ENCODE results near the gene PMP22.

The PMP22 gene

DNA sequence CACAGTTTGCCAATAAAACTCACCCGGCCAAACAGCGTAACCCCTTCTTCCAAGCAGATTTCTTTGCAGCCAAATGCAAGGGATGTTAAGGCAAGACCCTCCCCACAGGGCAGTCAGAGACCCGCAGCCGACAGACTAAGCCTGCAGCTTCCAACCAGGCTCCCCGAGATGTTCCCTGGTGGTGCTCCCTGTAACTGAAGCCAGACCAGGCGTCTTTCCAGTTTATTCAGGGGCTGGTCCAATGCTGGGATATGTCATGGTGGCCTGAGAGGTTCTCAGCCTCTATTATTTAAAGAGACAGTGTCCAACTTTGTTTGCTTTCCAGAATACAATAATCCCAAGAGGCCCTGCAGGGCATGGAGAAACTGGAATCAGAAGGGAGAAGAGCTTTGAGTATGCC lies at the start of gene PMP22:
Gene PMP22 (minus strand): TSS at position 196 of the 400 bp plus-strand sequence. CDS start 4,599 bp downstream, outside the sequence.
- DNase-seq: no peak

DNA sequence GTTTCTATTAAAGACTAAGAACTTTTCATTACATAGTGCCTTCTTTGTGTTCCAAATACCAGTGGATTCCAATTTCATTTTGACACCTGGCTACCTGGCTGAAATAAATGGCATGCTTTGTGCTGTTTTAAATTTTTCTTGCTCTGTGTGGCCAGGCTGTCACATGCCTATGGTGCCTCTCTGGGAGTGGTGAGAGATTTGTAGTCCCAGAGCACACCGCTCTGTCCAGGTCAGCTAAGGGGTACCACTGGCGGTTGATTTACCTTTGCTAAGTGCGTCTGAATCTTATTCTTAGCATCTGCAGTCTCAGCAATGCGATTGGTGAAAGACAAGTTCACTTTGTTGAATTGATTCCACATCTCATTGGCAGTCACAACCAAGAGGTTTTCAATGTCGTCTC lies 46.9 kb upstream of the PMP22 start:
- DNase-seq: no peak

DNA sequence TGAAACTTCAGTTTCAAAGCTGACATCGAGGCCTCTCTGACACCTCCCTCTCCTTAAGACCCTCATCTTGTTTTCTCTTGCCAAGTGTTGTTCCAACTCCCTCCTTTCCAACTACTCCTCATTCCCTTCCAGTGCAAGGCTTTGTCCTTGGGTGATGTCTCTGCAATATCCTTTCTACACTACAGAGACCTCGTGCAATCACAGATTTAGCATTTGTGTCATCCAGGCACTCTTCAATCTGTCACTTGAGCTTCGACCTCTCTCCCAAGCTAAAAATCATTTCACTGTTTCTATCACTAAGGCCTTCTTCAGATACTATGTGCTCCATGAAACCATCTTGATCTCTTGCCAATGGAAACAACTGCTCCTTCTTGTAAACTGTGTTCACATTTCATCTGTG lies 44.7 kb upstream of the PMP22 start:
- DNase-seq: no peak

DNA sequence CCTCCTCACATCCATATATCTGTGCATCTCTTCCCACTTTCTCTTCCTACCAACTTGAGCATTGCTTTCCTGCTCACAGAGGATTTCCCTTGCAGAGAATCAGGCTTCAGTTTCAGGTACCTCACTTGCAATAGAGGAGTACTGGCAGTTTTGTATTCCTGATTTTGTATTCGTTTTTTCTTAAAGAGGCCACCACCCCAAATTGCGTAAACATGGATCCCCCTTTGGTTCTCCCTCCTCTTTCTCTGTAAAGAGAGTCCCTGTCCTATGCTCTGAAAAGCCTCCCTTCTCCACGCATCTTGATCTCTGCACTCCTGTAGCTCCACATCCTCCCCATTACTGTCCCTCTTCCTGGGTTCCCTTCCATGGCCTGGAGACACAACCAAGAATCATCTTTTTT lies 44.1 kb upstream of the PMP22 start:
- no peak for DNase-seq

DNA sequence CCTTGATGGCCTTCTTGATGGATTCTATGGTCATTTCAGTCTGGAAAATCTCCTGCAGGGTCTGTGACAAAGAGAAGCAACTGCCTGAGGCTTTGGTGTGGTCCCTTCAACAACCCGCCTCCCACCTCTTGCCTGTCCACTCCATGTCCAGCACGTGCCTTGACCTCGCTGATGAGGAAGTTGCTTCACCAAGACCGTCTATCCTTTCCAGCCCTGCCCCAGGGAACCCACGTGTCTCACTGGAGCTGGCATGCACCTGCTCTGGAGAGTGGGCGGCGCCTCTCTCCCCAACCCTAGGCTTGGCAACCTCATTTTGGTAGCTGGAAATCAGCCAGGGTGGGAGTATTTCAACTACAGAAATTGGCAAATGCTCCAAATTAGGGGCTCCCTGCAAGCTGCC lies 43.6 kb upstream of the PMP22 start:
- DNase-seq: no peak

DNA sequence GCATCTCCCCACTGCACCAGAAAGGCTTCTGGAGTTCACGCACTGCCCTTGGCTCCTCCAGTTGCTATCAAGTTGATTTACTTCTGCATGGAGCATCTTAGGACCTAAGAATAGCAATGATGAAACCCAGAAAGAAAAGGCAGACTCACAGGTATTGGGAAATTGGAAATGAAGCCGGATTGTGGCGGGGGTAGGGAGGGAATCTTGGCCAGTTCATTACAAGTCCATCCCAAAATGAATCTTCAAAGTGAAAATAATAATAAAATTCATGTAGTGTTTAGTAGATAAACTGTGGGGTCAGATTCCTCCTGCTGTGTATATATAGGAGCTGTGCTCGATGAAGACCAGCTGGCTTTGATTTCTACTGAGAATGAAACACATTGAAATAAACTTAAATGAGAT lies 42.6 kb upstream of the PMP22 start:
- no peak for DNase-seq

DNA sequence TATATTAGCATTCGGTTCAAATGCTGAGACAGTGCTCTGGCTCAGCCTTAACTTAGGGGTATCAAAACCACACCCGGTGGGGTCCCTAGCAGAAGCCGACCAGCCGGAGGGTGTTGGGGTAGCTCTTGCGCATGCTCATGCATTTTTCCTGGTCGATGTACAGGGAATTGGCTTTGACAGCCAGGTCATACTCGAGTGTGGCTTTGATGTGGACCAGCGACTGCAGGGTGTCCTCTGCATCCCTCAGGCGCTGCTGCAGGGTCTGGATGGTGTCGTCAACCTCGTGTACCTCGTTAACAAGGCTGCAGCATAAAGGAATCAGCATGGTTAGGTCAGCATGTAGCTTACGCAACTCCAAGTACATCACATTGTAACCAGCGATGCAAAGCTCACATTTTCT lies 38.7 kb upstream of the PMP22 start:
- no peak for DNase-seq

DNA sequence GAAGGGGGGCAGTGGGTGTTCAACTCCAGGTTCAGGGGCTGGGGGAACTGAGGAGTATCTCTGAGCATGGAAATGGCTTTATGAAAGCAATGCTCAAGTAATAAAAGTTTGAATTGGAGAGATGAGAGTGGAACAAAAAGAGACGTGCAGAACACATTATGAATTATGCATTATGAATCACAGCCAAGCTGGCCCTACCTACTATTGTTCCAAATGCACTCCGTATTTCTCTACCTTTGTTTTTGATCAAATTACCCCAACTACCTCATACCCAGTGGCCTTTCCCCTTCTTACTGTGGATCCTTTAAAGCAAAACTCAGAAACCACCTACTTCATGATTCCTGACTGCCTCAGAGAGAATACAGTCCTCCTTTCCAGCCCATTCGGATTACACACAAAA lies 38.1 kb upstream of the PMP22 start:
- DNase-seq: no peak

DNA sequence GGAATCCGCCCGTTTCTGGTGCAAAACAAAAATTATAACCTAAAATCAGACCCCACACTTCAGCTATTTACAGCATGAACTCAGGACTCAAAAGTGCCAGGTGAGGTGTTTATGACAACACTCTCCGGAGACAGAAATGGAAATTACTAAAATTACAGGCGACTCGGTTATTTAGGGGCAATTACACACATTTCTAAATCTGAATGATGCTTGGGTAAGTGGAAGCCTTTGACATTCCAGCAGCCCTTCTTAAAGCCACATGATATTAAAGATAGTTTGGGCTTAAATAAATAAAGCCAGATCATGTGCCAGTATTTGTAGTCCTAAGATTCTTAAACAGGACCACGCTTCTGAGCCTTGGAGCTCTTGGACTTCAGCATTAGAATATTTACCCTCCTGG lies 36.7 kb upstream of the PMP22 start:
- no peak for DNase-seq

DNA sequence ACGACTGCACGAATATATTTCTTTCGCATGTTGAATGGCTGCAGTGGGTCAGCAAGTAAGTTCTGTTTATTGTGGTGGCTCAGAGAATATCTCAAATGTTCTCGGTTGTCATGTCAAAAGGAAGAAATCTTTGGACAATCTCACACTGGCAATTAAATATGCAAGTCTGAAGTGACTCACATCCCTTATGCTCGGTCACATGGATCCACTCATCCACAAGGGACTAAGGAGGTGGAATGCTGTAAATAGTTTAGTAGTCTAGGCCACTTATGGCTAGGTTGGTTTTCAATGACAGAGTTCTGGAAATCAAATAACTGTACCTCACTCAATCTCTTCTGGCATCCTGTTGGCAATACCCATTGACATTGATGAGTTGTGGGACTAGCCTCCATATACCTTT lies 33.0 kb upstream of the PMP22 start:
- DNase-seq: no peak

DNA sequence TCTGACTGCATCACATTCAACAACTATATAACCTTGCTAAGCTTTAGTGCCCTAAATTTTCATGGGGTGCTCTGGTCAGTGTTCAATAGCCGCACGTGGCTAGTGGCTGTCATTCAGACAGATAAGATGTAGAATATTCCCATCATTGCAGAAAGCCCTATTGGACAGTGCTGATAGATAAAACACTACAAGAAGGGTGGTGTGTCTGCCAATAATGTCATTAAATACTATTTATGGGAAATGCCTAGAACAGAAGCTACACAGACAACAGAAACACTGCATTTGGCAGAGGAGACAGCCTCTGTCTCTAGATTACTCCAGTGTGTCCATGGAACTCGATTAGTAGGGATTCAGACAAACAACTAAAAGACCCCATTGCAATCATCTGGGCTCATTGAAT lies 28.4 kb upstream of the PMP22 start:
- DNase-seq: no peak

DNA sequence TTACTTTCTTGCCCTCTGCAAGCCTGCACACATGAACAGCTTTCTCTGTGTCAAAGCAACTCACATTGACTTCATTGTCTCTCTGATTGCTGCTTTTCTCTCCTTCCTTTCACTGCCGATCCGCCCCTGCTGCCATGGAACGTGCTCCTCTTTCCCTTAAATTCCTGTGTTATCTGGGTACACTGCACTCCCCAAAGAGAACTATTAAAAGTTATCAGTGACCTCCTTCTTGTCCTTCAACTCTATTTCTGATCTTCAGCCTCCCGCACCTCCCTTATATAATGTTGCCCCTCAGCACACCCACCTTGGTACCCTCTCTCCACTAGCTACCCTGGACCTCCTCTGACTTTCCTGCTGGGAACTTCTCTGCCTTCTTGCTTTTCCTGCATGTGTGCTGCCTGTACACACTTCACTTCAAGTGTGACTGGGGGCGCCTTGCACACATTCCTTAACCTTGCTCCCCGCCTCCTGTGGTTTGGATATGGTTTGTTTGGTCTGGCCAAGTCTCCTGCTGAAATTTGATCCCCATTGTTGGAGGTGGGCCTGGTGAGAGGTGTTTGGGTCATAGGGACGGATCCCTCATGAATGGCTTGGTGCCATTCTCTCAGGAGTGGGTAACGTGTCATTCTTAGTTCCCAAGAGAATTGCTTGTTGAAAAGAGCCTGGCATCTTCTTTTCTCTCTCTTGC lies 26.7 kb upstream of the PMP22 start:
- DNase-seq: no peak

DNA sequence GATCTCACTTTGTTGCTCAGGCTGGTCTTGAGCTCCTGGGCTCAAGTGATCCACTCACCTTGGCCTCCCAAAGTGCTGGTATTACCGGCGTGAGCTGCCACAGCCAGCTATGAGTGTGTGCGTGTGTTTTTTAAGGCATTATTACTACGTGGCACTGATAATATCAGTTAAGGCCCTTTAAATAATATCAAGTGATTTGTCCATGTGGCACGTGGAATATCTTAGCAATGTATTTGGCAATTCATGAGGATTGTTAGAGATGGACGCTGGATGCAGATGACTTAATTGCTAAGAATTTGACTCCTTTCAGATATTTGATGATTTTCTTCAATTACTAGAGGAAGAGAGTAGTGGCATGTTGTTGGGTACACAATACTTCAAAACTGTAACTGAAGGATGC lies 25.5 kb upstream of the PMP22 start:
- no peak for DNase-seq

DNA sequence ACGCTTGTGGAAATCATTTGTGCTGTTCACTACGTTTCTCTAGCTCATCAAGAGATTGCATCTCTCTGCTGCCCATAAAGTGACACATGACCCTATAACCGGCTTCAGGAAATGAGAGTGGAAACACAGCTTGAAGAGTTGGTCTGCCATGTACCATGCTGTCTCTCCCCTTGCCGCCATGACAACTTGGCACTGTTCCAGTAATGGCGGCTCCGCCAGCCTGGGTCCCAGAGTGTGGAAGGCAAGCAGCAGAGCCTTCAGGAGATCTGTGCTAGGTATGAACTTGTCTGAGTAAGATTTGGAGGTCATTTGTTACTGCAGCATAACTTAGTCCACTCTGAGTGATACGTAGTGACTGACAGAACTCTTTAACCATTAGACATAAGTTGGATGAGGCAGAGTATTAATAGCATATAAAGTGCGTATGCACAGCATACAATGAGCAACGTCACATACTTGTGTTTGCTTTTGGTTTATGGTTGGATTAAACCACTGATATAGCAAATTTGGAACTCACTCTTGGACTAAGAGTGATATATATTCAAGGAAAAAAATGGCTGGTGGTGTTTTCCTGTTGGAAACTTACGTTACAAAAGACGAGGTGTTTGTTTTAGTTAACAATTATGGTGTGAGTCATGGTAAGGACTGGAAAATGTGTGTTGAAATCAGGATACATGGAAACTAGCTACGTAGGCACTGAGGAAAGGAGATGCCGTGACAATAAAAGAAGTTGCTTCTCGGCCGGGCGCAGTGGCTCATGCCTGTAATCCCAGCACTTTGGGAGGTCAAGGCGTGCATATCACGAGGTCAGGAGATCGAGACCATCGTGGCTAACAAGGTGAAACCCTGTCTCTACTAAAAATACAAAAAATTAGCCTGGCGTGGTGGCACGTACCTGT lies 24.4 kb upstream of the PMP22 start:
- DNase-seq: no peak

DNA sequence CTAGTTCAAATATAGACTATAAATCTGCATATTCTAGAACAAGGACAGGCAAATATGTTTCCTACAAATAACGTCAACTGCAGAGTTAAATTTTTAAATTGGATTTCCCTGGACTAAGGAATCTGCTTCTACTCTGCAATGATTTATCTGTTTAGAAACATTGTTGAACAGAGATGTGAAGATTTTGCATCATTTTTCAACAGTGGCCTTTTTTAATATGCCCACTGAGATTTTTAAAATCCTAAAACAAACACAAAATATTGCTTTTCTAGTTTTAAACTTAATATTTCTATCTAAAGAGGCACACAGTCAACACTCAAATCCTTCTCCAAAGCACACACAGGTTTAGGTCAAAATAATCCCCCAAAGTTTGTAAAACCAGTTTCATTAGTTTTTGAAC lies 23.7 kb upstream of the PMP22 start:
- no peak for DNase-seq

DNA sequence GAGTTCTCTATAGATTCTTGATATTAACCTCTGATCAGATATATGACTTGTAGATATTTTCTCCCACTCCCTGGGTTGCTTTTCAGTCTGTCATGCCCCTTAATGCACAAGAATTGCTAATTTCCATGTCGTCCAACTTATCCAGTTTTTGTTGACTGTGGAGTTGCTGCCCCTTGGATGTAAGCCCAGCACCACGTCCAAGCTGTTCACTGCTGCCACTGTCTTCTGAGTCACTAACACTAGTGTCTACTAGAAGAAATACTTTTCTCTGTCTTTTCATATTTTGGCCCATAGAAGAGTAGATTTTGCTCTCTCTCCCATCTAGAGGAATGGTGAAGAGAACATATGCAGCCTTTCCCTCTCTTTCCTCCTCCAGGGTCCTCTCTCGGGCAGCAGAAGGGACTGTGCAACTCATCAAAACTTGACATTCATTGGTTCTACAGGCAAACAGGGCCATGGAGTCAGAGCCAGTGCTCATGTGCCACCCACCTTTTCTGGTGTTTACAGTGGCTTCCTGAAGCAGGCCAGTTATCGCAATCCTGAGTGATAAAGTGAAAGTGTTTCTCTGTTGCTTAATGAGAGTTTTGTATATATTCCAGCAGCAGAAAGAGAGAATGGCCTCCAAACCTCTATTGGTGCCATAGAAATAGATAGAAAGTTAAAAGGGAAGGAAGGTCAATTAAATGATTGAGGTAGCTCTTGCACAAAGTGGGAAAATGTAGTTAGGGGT lies 22.6 kb upstream of the PMP22 start:
- DNase-seq: no peak

DNA sequence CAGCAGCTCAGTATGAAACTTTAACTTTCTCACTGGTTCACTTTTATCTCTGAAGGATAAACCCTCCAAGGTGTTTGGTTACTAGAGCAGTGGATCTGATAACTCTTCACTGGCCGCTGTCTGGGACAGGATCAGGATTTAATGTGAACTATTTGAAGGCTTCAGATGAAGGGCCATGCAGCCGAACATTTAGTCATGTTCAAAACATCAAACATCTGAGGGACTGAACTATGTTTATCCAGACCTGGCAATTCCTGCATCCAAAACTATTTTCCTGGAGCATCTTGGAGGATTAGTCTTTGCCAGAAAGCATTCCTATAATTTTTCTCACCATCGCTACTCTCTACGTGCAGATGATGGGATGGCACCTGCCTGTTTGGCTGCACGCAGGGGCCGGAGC lies 20.3 kb upstream of the PMP22 start:
- DNase-seq: no peak

DNA sequence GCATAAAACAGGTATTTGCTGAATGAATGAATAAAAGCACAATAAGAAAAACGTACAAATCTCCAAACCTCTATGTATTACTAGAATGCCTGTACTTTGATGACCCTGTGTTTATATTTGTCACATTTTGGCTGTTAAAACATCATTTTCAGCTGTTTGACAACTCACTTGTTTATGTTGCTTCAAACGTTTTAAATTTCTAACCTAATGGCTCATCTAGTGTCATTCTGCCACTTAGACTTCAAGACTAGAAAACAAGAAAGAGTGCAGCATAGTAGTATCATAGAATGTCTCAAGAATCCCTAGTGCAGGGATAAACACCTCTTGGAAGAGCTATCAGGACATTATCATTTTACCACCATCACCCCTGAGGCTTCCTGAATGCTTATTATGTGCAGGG lies 19.4 kb upstream of the PMP22 start:
- no peak for DNase-seq

DNA sequence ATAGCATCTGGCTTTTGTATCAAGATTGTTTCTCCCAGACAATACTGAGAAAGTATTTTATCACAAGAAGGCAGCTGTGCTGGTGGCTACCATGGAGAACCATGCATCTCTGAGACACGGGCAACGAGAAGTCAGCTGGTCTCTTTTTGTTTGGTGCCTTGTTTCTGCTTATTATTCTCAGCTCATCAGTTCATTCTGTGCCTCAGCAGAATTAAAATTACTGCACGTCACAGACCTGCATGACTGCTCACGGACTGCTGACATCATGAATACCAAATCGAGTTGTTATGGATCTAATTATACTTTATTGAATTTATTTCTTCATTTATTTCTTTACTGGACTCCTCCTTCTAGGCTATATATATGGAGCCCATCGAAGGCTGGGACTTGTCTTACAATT lies 19.0 kb upstream of the PMP22 start:
- DNase-seq: no peak

DNA sequence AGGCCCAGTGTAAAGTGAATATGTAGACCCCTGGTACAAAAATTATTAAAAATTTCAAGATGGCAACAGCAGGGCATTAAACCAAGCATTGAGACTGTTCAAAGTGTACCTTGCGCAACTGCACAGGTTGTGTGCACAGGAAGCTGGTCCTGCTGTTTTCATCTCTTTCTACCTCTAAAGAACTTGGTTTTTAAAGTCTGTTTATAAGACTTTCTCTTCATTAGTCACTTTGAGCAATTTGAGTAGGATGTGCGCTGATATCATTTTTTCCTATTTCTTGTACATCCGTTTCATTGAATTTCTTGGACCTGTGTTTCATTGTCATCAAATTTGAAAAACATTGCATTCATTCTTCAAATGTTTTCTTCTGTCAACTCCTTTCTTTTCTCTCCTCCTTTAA lies 16.8 kb upstream of the PMP22 start:
- no peak for DNase-seq

DNA sequence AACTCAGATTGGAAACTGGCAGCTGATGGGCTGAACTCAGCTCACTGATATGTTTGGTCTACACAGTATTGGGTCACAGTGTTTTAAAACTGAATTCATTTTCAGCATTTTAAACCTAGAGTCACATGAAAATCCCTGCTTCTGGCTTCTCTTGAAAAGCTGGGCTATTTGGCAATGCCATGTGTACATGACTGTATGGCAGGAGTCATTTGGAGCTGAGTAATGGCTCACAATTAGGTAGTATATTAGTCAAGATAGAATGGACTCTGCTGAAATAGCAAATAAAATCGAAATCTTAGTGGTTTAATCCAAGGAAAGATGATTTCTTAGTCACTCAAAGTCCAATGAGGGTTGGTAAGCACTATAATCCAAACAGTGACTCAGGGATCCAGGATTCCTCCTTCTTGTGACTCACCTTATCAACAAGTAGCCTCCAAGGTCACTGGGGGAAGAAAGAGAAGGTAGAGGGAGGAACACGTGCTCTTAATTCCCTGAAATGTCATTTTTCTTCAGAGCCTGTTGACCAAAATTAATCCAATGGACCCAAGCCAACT lies 13.9 kb upstream of the PMP22 start:
- DNase-seq: no peak

DNA sequence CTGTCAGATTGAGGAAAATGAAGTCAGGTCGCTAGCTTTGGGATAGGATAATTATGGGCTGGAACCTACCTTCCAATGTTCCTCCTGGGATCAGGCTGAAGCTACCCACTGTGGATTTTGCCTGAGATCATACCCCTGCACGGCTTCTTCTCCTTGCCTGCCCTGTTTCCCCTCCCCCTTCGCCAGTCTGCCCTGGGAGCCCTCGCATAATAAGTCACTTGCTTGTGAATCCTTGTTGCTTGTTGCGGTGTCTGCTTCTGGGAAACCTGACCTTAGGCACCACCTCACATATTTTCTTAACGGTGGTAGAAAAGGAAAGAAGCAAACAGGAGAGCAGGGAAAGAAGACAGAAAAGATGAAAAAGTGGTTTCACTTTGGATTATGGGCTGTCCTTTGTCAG lies 13.3 kb upstream of the PMP22 start:
- no peak for DNase-seq

DNA sequence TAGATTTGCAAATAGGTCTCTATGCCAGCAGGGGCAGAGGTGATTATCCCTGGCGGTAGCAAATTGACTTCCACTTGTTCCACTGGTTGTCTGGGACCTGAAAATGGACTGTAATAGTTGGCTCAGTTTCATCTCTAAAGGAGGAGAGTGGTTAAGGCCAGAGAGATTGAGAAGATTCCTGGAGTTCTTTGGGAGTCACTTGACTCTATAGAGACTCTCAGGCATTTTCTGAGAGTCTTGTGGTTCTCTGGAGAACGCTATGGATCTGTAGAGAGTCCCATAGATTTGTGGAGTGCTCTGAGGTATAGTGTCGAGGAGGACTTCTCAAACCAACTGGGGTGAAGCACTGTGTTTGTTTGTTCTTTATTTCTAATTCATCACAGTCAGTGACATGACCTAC lies 8.9 kb upstream of the PMP22 start:
- no peak for DNase-seq
